ENCODE measurements around the gene SERPINA12.

- TF ChIP-seq POLR2AphosphoS5 (IDR thresholded peaks at IDR 0.05; ENCODE audit: low read depth, low read length), result no peak
- TF ChIP-seq, protein P1, sequence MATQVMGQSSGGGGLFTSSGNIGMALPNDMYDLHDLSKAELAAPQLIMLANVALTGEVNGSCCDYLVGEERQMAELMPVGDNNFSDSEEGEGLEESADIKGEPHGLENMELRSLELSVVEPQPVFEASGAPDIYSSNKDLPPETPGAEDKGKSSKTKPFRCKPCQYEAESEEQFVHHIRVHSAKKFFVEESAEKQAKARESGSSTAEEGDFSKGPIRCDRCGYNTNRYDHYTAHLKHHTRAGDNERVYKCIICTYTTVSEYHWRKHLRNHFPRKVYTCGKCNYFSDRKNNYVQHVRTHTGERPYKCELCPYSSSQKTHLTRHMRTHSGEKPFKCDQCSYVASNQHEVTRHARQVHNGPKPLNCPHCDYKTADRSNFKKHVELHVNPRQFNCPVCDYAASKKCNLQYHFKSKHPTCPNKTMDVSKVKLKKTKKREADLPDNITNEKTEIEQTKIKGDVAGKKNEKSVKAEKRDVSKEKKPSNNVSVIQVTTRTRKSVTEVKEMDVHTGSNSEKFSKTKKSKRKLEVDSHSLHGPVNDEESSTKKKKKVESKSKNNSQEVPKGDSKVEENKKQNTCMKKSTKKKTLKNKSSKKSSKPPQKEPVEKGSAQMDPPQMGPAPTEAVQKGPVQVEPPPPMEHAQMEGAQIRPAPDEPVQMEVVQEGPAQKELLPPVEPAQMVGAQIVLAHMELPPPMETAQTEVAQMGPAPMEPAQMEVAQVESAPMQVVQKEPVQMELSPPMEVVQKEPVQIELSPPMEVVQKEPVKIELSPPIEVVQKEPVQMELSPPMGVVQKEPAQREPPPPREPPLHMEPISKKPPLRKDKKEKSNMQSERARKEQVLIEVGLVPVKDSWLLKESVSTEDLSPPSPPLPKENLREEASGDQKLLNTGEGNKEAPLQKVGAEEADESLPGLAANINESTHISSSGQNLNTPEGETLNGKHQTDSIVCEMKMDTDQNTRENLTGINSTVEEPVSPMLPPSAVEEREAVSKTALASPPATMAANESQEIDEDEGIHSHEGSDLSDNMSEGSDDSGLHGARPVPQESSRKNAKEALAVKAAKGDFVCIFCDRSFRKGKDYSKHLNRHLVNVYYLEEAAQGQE (IDR thresholded peaks at IDR 0.05; ENCODE audit: insufficient read depth in 1 of 2, low read depth in 2 of 2, low read length in 2 of 2), result no peak
- no peak for TF ChIP-seq FOXP2 (optimal IDR thresholded peaks at IDR 0.05; ENCODE audit: borderline replicate concordance, extremely low read depth, extremely low read length, insufficient read depth)
- TF ChIP-seq SIN3A (IDR thresholded peaks at IDR 0.05; ENCODE audit: borderline replicate concordance, insufficient read depth, low read length), result no peak
Measured at GRCh38 chr14:94555991-94556390, 46.7 kb upstream of the SERPINA12 start.
